ENCODE measurements around the gene CASK. TPM values are rescaled to one million over a fixed set of nuclear protein-coding genes. Genes with fewer than 3 reads are reported as not detected.

Gene CASK
- polyA plus RNA-seq, 1 donor from 2014 or later = 58.3 TPM

GRCh38 chrX:41885724-41886123 lies 37.6 kb downstream of the CASK start:
- H3K79me2 ChIP-seq (replicated peaks; ENCODE audit: insufficient read depth, low read length) = peaks cover 50% of the 10 kb centered on the region
- H2AFZ ChIP-seq (ENCODE audit: low read depth, low read length) = no peak overlapping the region
- H3K27ac ChIP-seq (ENCODE audit: low read length) = no peak overlapping the region
- H3K27me3 ChIP-seq (ENCODE audit: insufficient read depth, low read depth, low read length) = no peaks in the 10 kb centered on the region
- H3K36me3 ChIP-seq (ENCODE audit: insufficient read depth, low read length) = no peaks in the 10 kb centered on the region
- H4K20me1 ChIP-seq (ENCODE audit: insufficient read depth) = no peaks in the 10 kb centered on the region
- H3F3A ChIP-seq (ENCODE audit: insufficient read depth, low read length, poor library complexity, severe bottlenecking) = no peaks in the 10 kb centered on the region
- no peak overlapping the region for H3K4me2 ChIP-seq (ENCODE audit: low read length)
- H3K9me2 ChIP-seq (ENCODE audit: insufficient read depth, low read length) = no peaks in the 10 kb centered on the region
- H3K4me3 ChIP-seq (ENCODE audit: low read length) = no peak overlapping the region
- TF ChIP-seq SMC3 (conservative IDR thresholded peaks at IDR 0.05; ENCODE audit: poor library complexity) (no peak), TAF1 (IDR thresholded peaks at IDR 0.05; ENCODE audit: low read depth) (no peak), EP300 (conservative IDR thresholded peaks at IDR 0.05; ENCODE audit: poor library complexity, severe bottlenecking) (no peak), RAD21 (conservative IDR thresholded peaks at IDR 0.05) (no peak), CTCF (IDR thresholded peaks at IDR 0.05; ENCODE audit: poor library complexity, severe bottlenecking) (no peak), EZH2 (IDR thresholded peaks at IDR 0.05; ENCODE audit: borderline replicate concordance, insufficient read depth, low read length, poor library complexity, severe bottlenecking) (no peak), POLR2AphosphoS5 (IDR thresholded peaks at IDR 0.05) (no peak), REST (IDR thresholded peaks at IDR 0.05; ENCODE audit: borderline replicate concordance) (no peak), MXI1 (conservative IDR thresholded peaks at IDR 0.05; ENCODE audit: poor library complexity, severe bottlenecking) (no peak)
- H3K9ac ChIP-seq (ENCODE audit: low read length) = no peak overlapping the region
- no peaks in the 10 kb centered on the region for H3K9me3 ChIP-seq (ENCODE audit: low read length)

- TF ChIP-seq REST (IDR thresholded peaks at IDR 0.05; ENCODE audit: borderline replicate concordance) (no peak), SMC3 (conservative IDR thresholded peaks at IDR 0.05; ENCODE audit: poor library complexity) (no peak), TAF1 (IDR thresholded peaks at IDR 0.05; ENCODE audit: low read depth) (no peak), POLR2AphosphoS5 (IDR thresholded peaks at IDR 0.05) (no peak), EZH2 (IDR thresholded peaks at IDR 0.05; ENCODE audit: borderline replicate concordance, insufficient read depth, low read length, poor library complexity, severe bottlenecking) (no peak), CTCF (IDR thresholded peaks at IDR 0.05; ENCODE audit: poor library complexity, severe bottlenecking) (no peak), MXI1 (conservative IDR thresholded peaks at IDR 0.05; ENCODE audit: poor library complexity, severe bottlenecking) (no peak), RAD21 (conservative IDR thresholded peaks at IDR 0.05) (no peak), EP300 (conservative IDR thresholded peaks at IDR 0.05; ENCODE audit: poor library complexity, severe bottlenecking) (no peak)
- H3K4me2 ChIP-seq (ENCODE audit: low read length) = no peak overlapping the region
- no peaks in the 10 kb centered on the region for H3K36me3 ChIP-seq (ENCODE audit: insufficient read depth, low read length)
- H3F3A ChIP-seq (ENCODE audit: insufficient read depth, low read length, poor library complexity, severe bottlenecking) = no peaks in the 10 kb centered on the region
- no peaks in the 10 kb centered on the region for H3K9me2 ChIP-seq (ENCODE audit: insufficient read depth, low read length)
- H2AFZ ChIP-seq (ENCODE audit: low read depth, low read length) = no peak overlapping the region
- H3K9me3 ChIP-seq (ENCODE audit: low read length) = no peaks in the 10 kb centered on the region
- no peak overlapping the region for H3K27ac ChIP-seq (ENCODE audit: low read length)
- H3K4me3 ChIP-seq (ENCODE audit: low read length) = no peak overlapping the region
- no peaks in the 10 kb centered on the region for H3K27me3 ChIP-seq (ENCODE audit: insufficient read depth, low read depth, low read length)
- H3K9ac ChIP-seq (ENCODE audit: low read length) = no peak overlapping the region
- peaks cover 56% of the 10 kb centered on the region for H3K79me2 ChIP-seq (replicated peaks; ENCODE audit: insufficient read depth, low read length)
- H4K20me1 ChIP-seq (ENCODE audit: insufficient read depth) = no peaks in the 10 kb centered on the region
These were observed 42.2 kb downstream of the CASK start for GRCh38 chrX:41881166-41881565.
